Kidney (tissue), 14 donors: Measurements from ENCODE around the gene RRP1B. TPM values are rescaled to one million over a fixed set of nuclear protein-coding genes. Genes with fewer than 3 reads are reported as not detected.
A peak's percentile ranks its signal among the peaks of the same experiment; 100 is the strongest.
"Not testable (repeated sequence)": the region's sequence is repeated elsewhere in the genome, so short reads cannot be mapped to it uniquely, and the experiment has no call there.

Experiments
- DNase-seq, 5 donors: peaks; one replicate each; pipeline ENCODE4 v3.0.0-alpha.2; 2013 to 2020
- FAIRE-seq: peaks from 2 replicates; lab custom pipeline; 2012; peaks lifted over from hg19 to GRCh38; lab: Jason Lieb, UNC
- H3K27ac ChIP-seq, 2 donors: one replicate each; pipeline ENCODE4 v1.7.0; 2013; ENCODE audit warnings: low read depth in 2 of 2, low read length in 2 of 2, inconsistent platforms in 1 of 2
- H3K27me3 ChIP-seq: one replicate; pipeline ENCODE4 v1.7.1; 2013; ENCODE audit warnings: low read length, inconsistent platforms; ENCODE audit not compliant: control insufficient read depth, insufficient read depth
- H3K36me3 ChIP-seq, 3 donors: one replicate each; pipeline versions ENCODE4 v1.7.0 to v1.7.1; 2013; ENCODE audit warnings: low read length in 3 of 3, control low read depth in 1 of 3, inconsistent platforms in 1 of 3; ENCODE audit not compliant: insufficient read depth in 3 of 3, control insufficient read depth in 2 of 3
- H3K4me1 ChIP-seq, 3 donors: one replicate each; pipeline versions ENCODE4 v1.7.0 to v1.7.1; 2013; ENCODE audit warnings: low read length in 3 of 3, inconsistent platforms in 1 of 3, low read depth in 1 of 3; ENCODE audit not compliant: control insufficient read depth in 2 of 3, insufficient read depth in 2 of 3
- H3K4me3 ChIP-seq, 3 donors: one replicate each; pipeline versions ENCODE4 v1.7.0 to v1.8.1; 2013; ENCODE audit warnings: low read length in 3 of 3, control low read depth in 1 of 3, inconsistent platforms in 1 of 3
- H3K9ac ChIP-seq, 3 donors: one replicate each; pipeline versions ENCODE4 v1.7.0 to v1.7.1; 2013; ENCODE audit warnings: low read length in 3 of 3, control low read depth in 1 of 3, inconsistent platforms in 1 of 3
- H3K9me3 ChIP-seq, 3 donors: one replicate each; pipeline versions ENCODE4 v1.7.0 to v1.7.1; 2013; ENCODE audit warnings: low read length in 3 of 3, control low read depth in 1 of 3, inconsistent platforms in 1 of 3; ENCODE audit not compliant: control insufficient read depth in 2 of 3, insufficient read depth in 1 of 3
- CTCF ChIP-seq: IDR thresholded peaks from 3 replicates; pipeline ENCODE4 v1.5.1; 2012; ENCODE audit warnings: mild to moderate bottlenecking, moderate library complexity, borderline replicate concordance; ENCODE audit not compliant: insufficient read depth; ENCODE audit errors: extremely low read depth
- intact Hi-C: fragments of 100-400 bp; cut with DNase I; formaldehyde crosslinking; loops from one replicate; pipeline ENCODE4 v1.11.1; 2022
- polyA plus RNA-seq: library from polyadenylated mRNA; stranded (reverse); fragments of 350-450 nt; fragmentation: Illumina TruSeq; extraction: RNeasy Lipid Tissue Mini Kit (QIAGEN cat#74804); gene quantifications from one replicate; pipeline ENCODE4 v1.2.3, GENCODE V29; 2014; ENCODE audit warnings: low read depth, low replicate concordance; ENCODE audit not compliant: insufficient read depth
- total RNA-seq: library from RNA; stranded (reverse); fragmentation: NEBNext Ultra II Directional; extraction: Animal tissue kit (Norgen Biotek cat#: 25700); gene quantifications from one replicate; pipeline ENCODE4 v1.2.1, GENCODE V29; 2021
- donor health status: control.
- donor health status: control.
- donor health status: control.
- donor health status: control.
- donor health status: control.
- donor health status: DM: yes; HTN: yes; CAD: no.
- donor health status: Normal renal cell carcinoma (clear cell type).

RRP1B gene
- total and polyA plus RNA-seq, 2 donors from 2014 or later = 5.0 to 17.8 TPM

GRCh38 chr21:43646550-43647260, 12.7 kb upstream of the RRP1B start:
- H3K9ac ChIP-seq = peak overlapping the region in 1 of 3 donors; percentile 5

GRCh38 chr21:43648171-43648570, 11.2 kb upstream of the RRP1B start:
- H3K36me3 ChIP-seq = no peaks in the 10 kb centered on the region
- DNase-seq (no peak), FAIRE-seq (no peak)
- no peak overlapping the region for H3K4me3 ChIP-seq
- no peak overlapping the region for H3K9ac ChIP-seq
- H3K9me3 ChIP-seq = no peaks in the 10 kb centered on the region
- intact Hi-C loops = no loop called here
- TF ChIP-seq CTCF = no peak
- peaks cover 0 to 4% (median 3%) of the 10 kb centered on the region in 3 donors for H3K4me1 ChIP-seq
- H3K27me3 ChIP-seq = no peaks in the 10 kb centered on the region
- H3K27ac ChIP-seq = no peak overlapping the region

More at GRCh38 chr21:43646550-43647260, 12.7 kb upstream of the RRP1B start:
- Histone ChIP-seq H3K9me3 (no peaks in the 10 kb centered on the region), H3K27me3 (no peaks in the 10 kb centered on the region), H3K36me3 (no peaks in the 10 kb centered on the region), H3K4me1 (peaks cover 0 to 4% (median 3%) of the 10 kb centered on the region in 3 donors), H3K4me3 (no peak overlapping the region), H3K27ac (no peak overlapping the region)
- TF ChIP-seq CTCF = peak; percentile 100
- intact Hi-C loops = no loop called here
- FAIRE-seq (peak; percentile 35), DNase-seq (peak; percentile 91 to 95 (median 93))

- H3K4me3 ChIP-seq, H3K4me1 ChIP-seq, H3K36me3 ChIP-seq, H3K9ac ChIP-seq, FAIRE-seq, H3K27ac ChIP-seq, H3K27me3 ChIP-seq, H3K9me3 ChIP-seq, DNase-seq, intact Hi-C loops: not testable (repeated sequence)
Measured at GRCh38 chr21:43651926-43652325, 7.4 kb upstream of the RRP1B start.

- DNase-seq = no peak
- Histone ChIP-seq H3K4me3 (no peak overlapping the region), H3K27me3 (no peaks in the 10 kb centered on the region), H3K36me3 (no peaks in the 10 kb centered on the region), H3K4me1 (no peaks in the 10 kb centered on the region), H3K9me3 (no peaks in the 10 kb centered on the region), H3K9ac (no peak overlapping the region), H3K27ac (no peak overlapping the region)
- no peak for TF ChIP-seq CTCF
- no peak for FAIRE-seq
- intact Hi-C loops = no loop called here
Measured at GRCh38 chr21:43652616-43653015, 6.7 kb upstream of the RRP1B start.
